SK-N-MC (cell line): ENCODE measurements around the gene PDX1.

ENCODE experiments used
- EZH2 ChIP-seq: fragments of 200-600 bp; sonication (generic); IDR thresholded peaks from one replicate; pipeline ENCODE4 v1.6.1; 2017; ENCODE audit warnings: antibody characterized with exemption
- FOXP2 ChIP-seq: optimal IDR thresholded peaks from 2 replicates; pipeline ENCODE3; 2011; ENCODE audit warnings: mild to moderate bottlenecking, moderate library complexity; ENCODE audit not compliant: insufficient read depth; ENCODE audit errors: extremely low read length, control extremely low read depth
- POLR2AphosphoS5 ChIP-seq: IDR thresholded peaks from 2 replicates; pipeline ENCODE4 v1.6.1; 2012; ENCODE audit warnings: mild to moderate bottlenecking, low read depth, low read length, borderline replicate concordance

DNA sequence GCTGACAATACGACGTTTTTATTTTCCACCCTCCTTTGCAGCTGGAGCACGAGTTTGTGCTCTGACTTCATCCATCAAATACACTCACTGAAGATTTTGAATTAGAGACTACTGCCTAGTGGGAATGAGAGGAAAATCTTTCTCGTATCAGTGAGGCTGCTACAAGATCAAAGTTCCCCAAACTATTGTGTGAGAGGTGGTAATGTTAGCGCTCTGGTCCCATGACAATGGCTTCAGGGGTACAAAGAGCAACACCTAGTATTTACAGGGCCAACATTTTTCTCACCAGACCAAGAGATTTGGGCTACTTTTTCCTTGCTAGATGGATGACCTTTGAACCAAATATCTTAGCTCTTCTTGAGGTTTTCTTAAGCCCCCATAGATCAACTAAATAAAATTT, 30.3 kb upstream of the PDX1 start:
- no peak for TF ChIP-seq POLR2AphosphoS5
- no peak for TF ChIP-seq EZH2
- no peak for TF ChIP-seq FOXP2
